Measurements from ENCODE around the gene STK4.

STK4 gene

DNA sequence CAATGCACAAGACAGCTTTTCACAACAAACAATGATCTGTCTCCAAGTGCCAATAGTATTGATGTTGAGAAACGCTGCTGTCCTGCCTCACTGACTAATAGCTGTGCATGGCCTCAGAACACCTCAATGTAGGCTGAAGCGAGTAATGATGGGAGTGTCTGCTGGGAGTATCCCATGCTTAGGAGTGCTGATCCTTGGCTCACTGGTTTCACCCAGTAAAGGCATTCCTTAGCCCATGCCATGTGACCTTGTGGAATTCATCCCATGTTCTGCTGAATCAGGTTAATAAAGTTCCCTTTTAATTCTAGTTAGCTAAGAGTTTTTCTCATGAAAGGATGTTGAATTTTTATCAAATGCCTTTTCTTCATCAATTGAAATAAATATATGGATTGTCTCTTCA is 161.8 kb downstream of the STK4 start:
- DNase-seq (ENCODE audit: low read depth, low spot score) = peak; percentile 83
- peak overlapping the region; percentile 72 for H3K27ac ChIP-seq
